SU-DHL-6 (cell line): ENCODE results near the gene NKAIN1.

ENCODE experiments used
- EZH2phosphoT487 ChIP-seq: fragments of 200-600 bp; sonication (generic), shearing (Covaris generic); conservative IDR thresholded peaks from 2 replicates; pipeline ENCODE4 v1.6.1; 2018; ENCODE audit warnings: mild to moderate bottlenecking, antibody characterized with exemption, low read length, moderate library complexity, mixed read lengths
- TF ChIP-seq, protein P1 (sequence below): fragments of 200-600 bp; sonication (generic); IDR thresholded peaks from one replicate; pipeline ENCODE4 v1.5.1; 2017; ENCODE audit warnings: antibody characterized with exemption, mild to moderate bottlenecking, low read length, moderate library complexity; ENCODE audit not compliant: insufficient read depth, poor library complexity, severe bottlenecking

DNA sequence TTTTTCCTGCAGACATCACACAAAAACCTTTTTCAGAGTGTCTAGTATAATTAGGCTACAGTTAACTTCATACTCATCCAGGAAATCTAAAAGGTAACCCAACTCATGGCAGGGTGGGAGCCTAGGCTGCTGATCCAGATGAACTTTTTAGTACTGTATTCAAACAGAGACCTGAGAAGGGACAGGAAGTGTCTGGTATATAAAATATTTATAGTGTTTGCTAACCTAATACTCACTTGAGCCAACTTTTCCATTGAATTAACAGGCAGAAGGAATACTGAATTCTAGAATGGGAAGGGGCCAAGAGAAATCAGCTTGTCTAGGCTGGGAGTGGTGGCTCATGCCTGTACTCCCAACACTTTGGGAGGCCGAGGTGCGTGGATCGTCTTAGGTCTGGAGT, 22.2 kb upstream of the NKAIN1 start:
- TF ChIP-seq, protein P1, sequence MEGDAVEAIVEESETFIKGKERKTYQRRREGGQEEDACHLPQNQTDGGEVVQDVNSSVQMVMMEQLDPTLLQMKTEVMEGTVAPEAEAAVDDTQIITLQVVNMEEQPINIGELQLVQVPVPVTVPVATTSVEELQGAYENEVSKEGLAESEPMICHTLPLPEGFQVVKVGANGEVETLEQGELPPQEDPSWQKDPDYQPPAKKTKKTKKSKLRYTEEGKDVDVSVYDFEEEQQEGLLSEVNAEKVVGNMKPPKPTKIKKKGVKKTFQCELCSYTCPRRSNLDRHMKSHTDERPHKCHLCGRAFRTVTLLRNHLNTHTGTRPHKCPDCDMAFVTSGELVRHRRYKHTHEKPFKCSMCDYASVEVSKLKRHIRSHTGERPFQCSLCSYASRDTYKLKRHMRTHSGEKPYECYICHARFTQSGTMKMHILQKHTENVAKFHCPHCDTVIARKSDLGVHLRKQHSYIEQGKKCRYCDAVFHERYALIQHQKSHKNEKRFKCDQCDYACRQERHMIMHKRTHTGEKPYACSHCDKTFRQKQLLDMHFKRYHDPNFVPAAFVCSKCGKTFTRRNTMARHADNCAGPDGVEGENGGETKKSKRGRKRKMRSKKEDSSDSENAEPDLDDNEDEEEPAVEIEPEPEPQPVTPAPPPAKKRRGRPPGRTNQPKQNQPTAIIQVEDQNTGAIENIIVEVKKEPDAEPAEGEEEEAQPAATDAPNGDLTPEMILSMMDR, result no peak
- TF ChIP-seq EZH2phosphoT487, result no peak
